Tibial artery (tissue), 4 donors: ENCODE results near the gene CTXND1.

Experiments
- DNase-seq, 2 donors: peaks; one replicate each; pipeline ENCODE4 v3.0.0-alpha.2; 2019
- H3K27ac ChIP-seq, 2 donors: fragments of 200-600 bp; sonication (generic) in 1 of 2; 1 replicate in 1 of 2; 2 replicates in 1 of 2; pipeline ENCODE4 v1.5.1; 2018 to 2019; ENCODE audit warnings: mild to moderate bottlenecking in 1 of 2
- H3K27me3 ChIP-seq, 2 donors: fragments of 200-600 bp; sonication (generic) in 1 of 2; one replicate each; pipeline versions ENCODE4 v1.5.1 to v1.6.0; 2016 to 2019
- H3K36me3 ChIP-seq, 3 donors: fragments of 200-600 bp; sonication (generic) in 2 of 3; one replicate each; pipeline ENCODE4 v1.5.1; 2016 to 2019; ENCODE audit warnings: mild to moderate bottlenecking in 2 of 3
- H3K4me1 ChIP-seq, 4 donors: fragments of 200-600 bp; sonication (generic) in 2 of 4; 1 replicate in 3 of 4; 2 replicates in 1 of 4; pipeline ENCODE4 v1.5.1; 2016 to 2019
- H3K4me3 ChIP-seq, 2 donors: fragments of 200-600 bp; sonication (generic) in 1 of 2; 1 replicate in 1 of 2; 2 replicates in 1 of 2; pipeline ENCODE4 v1.5.1; 2018 to 2019; ENCODE audit warnings: mild to moderate bottlenecking in 2 of 2
- H3K9me3 ChIP-seq, 3 donors: fragments of 200-600 bp; sonication (generic) in 1 of 3; one replicate each; pipeline ENCODE4 v1.5.1; 2016 to 2019
- intact Hi-C: fragments of 100-400 bp; cut with DNase I; formaldehyde crosslinking; loops from one replicate; pipeline ENCODE4 v1.15.0; 2023; ENCODE audit warnings: low total_unique reads
- TF ChIP-seq, protein P1 (sequence below), 2 experiments: fragments of 200-600 bp in 1 of 2; fragments of 450-650 bp in 1 of 2; IDR thresholded peaks; one replicate each; pipeline ENCODE4 v1.5.1; 2017 to 2019; ENCODE audit warnings: antibody characterized with exemption in 2 of 2, mild to moderate bottlenecking in 1 of 2, moderate library complexity in 1 of 2

Gene CTXND1

DNA sequence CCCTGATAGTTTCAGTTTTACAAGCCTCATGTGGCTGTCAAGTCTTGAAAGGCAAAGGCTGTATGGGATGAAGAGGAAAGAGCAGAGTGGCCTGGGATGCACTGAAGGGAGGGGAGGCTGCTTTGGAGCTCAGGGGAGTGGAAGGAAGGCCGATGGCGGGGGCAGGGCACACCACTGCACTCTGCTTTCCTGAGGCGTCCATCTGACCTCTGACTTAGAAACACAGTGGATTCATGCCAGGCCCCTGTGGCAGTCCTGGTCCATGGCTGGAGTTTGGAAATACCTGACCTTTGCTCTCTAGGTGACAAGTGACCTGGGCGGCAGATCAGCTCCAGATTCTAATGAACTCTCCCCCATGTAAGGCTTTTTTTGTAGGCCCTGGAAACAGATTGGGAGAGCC, 80.2 kb downstream of the CTXND1 start:
- intact Hi-C loops = loop anchor here (10.0 kb wide), 1 partner anchor 247 kb away; no protein-coding TSS in a partner anchor

DNA sequence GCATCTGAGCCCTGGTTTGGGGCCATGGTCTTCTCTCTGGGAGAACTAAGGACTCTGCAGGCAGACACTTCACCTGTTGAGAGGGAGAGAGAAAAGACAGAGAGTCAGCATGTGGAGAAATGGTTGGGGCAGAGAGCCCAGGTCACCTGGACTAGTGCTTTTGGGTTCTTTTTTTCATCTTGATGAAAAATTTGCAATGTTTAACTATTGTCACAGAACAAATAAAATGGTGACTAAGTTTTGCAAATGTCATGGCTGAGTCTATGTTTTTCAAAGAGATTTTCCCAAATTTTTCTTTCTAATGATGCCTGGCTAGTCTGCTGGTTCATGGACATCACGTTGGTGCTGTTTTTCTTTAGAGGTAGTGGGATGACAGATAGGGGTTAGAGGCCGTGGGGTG, 81.4 kb downstream of the CTXND1 start:
- Histone ChIP-seq H3K27ac (no peak overlapping the region), H3K4me3 (no peak overlapping the region), H3K36me3 (peaks cover 0 to 37% (median 11%) of the 10 kb centered on the region in 3 donors), H3K27me3 (no peaks in the 10 kb centered on the region), H3K4me1 (peaks cover 0 to 37% (median 31%) of the 10 kb centered on the region in 4 donors), H3K9me3 (no peaks in the 10 kb centered on the region)
- no peak for DNase-seq
- intact Hi-C loops = loop anchor here (10.0 kb wide), 1 partner anchor 246 kb away; no protein-coding TSS in a partner anchor
- TF ChIP-seq, protein P1, sequence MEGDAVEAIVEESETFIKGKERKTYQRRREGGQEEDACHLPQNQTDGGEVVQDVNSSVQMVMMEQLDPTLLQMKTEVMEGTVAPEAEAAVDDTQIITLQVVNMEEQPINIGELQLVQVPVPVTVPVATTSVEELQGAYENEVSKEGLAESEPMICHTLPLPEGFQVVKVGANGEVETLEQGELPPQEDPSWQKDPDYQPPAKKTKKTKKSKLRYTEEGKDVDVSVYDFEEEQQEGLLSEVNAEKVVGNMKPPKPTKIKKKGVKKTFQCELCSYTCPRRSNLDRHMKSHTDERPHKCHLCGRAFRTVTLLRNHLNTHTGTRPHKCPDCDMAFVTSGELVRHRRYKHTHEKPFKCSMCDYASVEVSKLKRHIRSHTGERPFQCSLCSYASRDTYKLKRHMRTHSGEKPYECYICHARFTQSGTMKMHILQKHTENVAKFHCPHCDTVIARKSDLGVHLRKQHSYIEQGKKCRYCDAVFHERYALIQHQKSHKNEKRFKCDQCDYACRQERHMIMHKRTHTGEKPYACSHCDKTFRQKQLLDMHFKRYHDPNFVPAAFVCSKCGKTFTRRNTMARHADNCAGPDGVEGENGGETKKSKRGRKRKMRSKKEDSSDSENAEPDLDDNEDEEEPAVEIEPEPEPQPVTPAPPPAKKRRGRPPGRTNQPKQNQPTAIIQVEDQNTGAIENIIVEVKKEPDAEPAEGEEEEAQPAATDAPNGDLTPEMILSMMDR (IDR thresholded peaks at IDR 0.05) = no peak

More for the DNA sequence above, 80.2 kb downstream of the CTXND1 start:
- Histone ChIP-seq H3K27ac (peak overlapping the region; percentile 92), H3K4me1 (peaks cover 0 to 37% (median 32%) of the 10 kb centered on the region in 4 donors), H3K36me3 (peaks cover 0 to 40% (median 11%) of the 10 kb centered on the region in 3 donors), H3K27me3 (no peaks in the 10 kb centered on the region), H3K4me3 (no peak overlapping the region), H3K9me3 (no peaks in the 10 kb centered on the region)
- TF ChIP-seq, protein P1 (IDR thresholded peaks at IDR 0.05) = no peak
- no peak for DNase-seq

DNA sequence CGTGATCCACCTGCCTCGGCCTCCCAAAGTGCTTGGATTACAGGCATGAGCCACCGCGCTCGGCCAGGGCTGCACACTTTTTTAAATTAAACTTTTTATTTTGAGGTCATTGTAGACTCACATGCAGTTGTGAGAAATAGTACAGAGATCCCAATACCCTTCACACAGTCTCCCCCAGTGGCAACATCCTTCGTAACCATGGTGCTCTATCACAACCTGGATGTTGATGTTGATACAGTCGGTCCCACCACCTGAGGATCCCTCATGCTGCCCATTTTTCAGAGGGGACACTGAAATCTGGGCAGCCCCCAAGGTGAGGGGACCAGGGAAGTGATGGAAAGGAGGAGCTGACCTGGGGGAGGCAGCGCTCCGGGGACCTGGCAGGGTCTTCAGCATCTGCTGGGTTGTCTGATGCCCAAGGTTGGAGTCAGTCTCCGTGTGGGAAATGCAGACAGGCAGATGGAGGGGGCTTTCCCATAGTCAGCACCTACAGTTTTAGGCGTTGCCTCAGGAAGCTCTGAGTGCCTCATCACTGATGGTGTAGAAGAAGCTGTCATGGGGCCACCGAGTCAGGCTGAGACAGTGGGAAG, 82.2 kb downstream of the CTXND1 start:
- Histone ChIP-seq H3K4me3 (no peak overlapping the region), H3K9me3 (no peaks in the 10 kb centered on the region), H3K27me3 (no peaks in the 10 kb centered on the region), H3K4me1 (peaks cover 0 to 30% (median 25%) of the 10 kb centered on the region in 4 donors), H3K27ac (no peak overlapping the region), H3K36me3 (peaks cover 0 to 30% (median 11%) of the 10 kb centered on the region in 3 donors)
- intact Hi-C loops = loop anchor here (10.0 kb wide), 1 partner anchor 245 kb away; no protein-coding TSS in a partner anchor
- TF ChIP-seq, protein P1 (IDR thresholded peaks at IDR 0.05) = no peak
- DNase-seq = no peak

DNA sequence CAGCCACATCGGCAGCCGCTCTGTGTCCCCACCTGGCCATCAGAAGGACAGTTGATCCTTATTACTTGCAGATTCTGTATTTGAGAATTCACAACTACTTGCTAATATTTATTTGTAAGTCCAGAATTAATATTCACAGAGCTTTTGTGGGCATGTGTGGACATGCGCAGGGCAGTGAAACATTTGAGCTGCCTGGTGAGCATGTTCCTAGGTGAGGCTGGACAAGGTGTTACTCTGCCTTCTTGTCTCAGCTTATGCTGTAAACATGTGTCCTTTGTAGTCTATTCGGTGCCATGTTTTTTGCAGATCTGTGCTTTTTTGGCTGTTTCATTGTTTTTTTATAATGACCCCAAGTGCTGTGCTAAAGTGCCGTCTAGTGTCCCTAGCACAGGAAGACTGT, 83.6 kb downstream of the CTXND1 start:
- H3K9me3 ChIP-seq = no peaks in the 10 kb centered on the region
- H3K27ac ChIP-seq = no peak overlapping the region
- TF ChIP-seq, protein P1 (IDR thresholded peaks at IDR 0.05) = no peak
- no peak for DNase-seq
- no peaks in the 10 kb centered on the region for H3K27me3 ChIP-seq
- intact Hi-C loops = no loop called here
- peaks cover 6 to 31% (median 11%) of the 10 kb centered on the region in 3 donors for H3K36me3 ChIP-seq
- peaks cover 0 to 16% (median 12%) of the 10 kb centered on the region in 4 donors for H3K4me1 ChIP-seq
- H3K4me3 ChIP-seq = no peak overlapping the region

DNA sequence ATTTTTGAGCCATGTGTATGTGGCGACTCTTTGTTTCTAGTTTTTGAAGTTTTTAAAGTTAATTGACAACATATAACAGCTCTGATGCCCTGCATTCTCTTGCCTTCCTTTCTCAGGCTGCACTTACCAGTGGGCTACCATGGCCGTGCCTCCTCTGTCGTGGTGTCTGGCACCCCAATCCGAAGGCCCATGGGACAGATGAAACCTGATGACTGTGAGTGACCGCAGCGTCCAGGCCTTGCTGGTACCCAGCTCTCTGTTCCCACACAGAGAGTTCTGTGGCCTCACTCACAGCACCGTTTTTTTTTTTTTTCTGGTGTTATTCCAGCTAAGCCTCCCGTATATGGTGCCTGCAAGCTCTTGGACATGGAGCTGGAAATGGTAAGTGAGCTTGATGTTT, 84.1 kb downstream of the CTXND1 start:
- H3K4me1 ChIP-seq = peaks cover 0 to 11% (median 7%) of the 10 kb centered on the region in 4 donors
- intact Hi-C loops = no loop called here
- no peak for DNase-seq
- H3K36me3 ChIP-seq = peaks cover 10 to 36% (median 14%) of the 10 kb centered on the region in 3 donors
- no peak overlapping the region for H3K4me3 ChIP-seq
- H3K27me3 ChIP-seq = no peaks in the 10 kb centered on the region
- no peak overlapping the region for H3K27ac ChIP-seq
- TF ChIP-seq, protein P1 (IDR thresholded peaks at IDR 0.05) = no peak
- H3K9me3 ChIP-seq = no peaks in the 10 kb centered on the region
